DMS53 treated with DMSO at 0.1 percent for 48 hours (cell line): ENCODE results near the gene LAMC3.
"Not testable (repeated sequence)": the region's sequence is repeated elsewhere in the genome, so short reads cannot be mapped to it uniquely, and the experiment has no call there.

Experiments used
- DNase-seq: peaks from one replicate; lab custom pipeline; 2025; ENCODE audit not compliant: unreplicated experiment; lab: John Stamatoyannopoulos, UW

LAMC3 gene

GRCh38 chr9:130991778-130992681, 16.9 kb upstream of the LAMC3 start:
- DNase-seq: no peak

GRCh38 chr9:130992682-130993032, 16.3 kb upstream of the LAMC3 start:
- no peak for DNase-seq

- no peak for DNase-seq
Measured at GRCh38 chr9:130993303-130994030, 15.5 kb upstream of the LAMC3 start.

GRCh38 chr9:130994135-130995085, 14.6 kb upstream of the LAMC3 start:
- no peak for DNase-seq

GRCh38 chr9:130995086-130996011, 13.6 kb upstream of the LAMC3 start:
- DNase-seq: no peak

GRCh38 chr9:130996205-130996604, 12.8 kb upstream of the LAMC3 start:
- DNase-seq: no peak

- DNase-seq: no peak
Measured at GRCh38 chr9:130996676-130997394, 12.1 kb upstream of the LAMC3 start.

- no peak for DNase-seq
Measured at GRCh38 chr9:130997395-130997684, 11.6 kb upstream of the LAMC3 start.

GRCh38 chr9:130997925-130998596, 10.9 kb upstream of the LAMC3 start:
- peak; percentile 53 for DNase-seq

GRCh38 chr9:130998597-130999244, 10.3 kb upstream of the LAMC3 start:
- DNase-seq: no peak

GRCh38 chr9:130999245-130999623, 9.7 kb upstream of the LAMC3 start:
- DNase-seq: no peak

- DNase-seq: not testable (repeated sequence)
Measured at GRCh38 chr9:131000526-131000925, 8.4 kb upstream of the LAMC3 start.

GRCh38 chr9:131001021-131001420, 8.0 kb upstream of the LAMC3 start:
- DNase-seq: no peak

- DNase-seq: no peak
Measured at GRCh38 chr9:131001990-131002389, 7.0 kb upstream of the LAMC3 start.

GRCh38 chr9:131006601-131007000, 2.4 kb upstream of the LAMC3 start:
- DNase-seq: no peak

- no peak for DNase-seq
Measured at GRCh38 chr9:131008086-131008485, 888 bp upstream of the LAMC3 start.

- no peak for DNase-seq
Measured at GRCh38 chr9:131008563-131008908, 438 bp upstream of the LAMC3 start.

GRCh38 chr9:131010482-131011273, 1.7 kb downstream of the LAMC3 start:
- no peak for DNase-seq
